GM19240 (cell line): ENCODE measurements around the gene RIMKLB.
"Not testable (repeated sequence)": the region's sequence is repeated elsewhere in the genome, so short reads cannot be mapped to it uniquely, and the experiment has no call there.

Experiments
- DNase-seq: peaks from one replicate; pipeline ENCODE4 v3.0.0; 2011; ENCODE audit warnings: low spot score; ENCODE audit not compliant: insufficient read length

The RIMKLB gene

GRCh38 chr12:8689681-8690080, 8.1 kb upstream of the RIMKLB start:
- no peak for DNase-seq

- DNase-seq, result no peak
Observed at GRCh38 chr12:8692573-8692972, 5.2 kb upstream of the RIMKLB start.

GRCh38 chr12:8695116-8695515, 2.7 kb upstream of the RIMKLB start:
- no peak for DNase-seq

- no peak for DNase-seq
Observed at GRCh38 chr12:8696442-8697090, 1.2 kb upstream of the RIMKLB start.

- no peak for DNase-seq
Observed at GRCh38 chr12:8697120-8697475, 693 bp upstream of the RIMKLB start.

GRCh38 chr12:8698132-8698851, 501 bp downstream of the RIMKLB start:
- no peak for DNase-seq

- no peak for DNase-seq
Observed at GRCh38 chr12:8698879-8699278, 1.1 kb downstream of the RIMKLB start.

- no peak for DNase-seq
Observed at GRCh38 chr12:8699714-8700113, 1.9 kb downstream of the RIMKLB start.

GRCh38 chr12:8701046-8701660, 3.4 kb downstream of the RIMKLB start:
- no peak for DNase-seq

- DNase-seq, result no peak
Observed at GRCh38 chr12:8702159-8702558, 4.4 kb downstream of the RIMKLB start.

- DNase-seq, result no peak
Observed at GRCh38 chr12:8709124-8709830, 11.5 kb downstream of the RIMKLB start.

GRCh38 chr12:8712572-8712971, 14.8 kb downstream of the RIMKLB start:
- DNase-seq, result no peak

- no peak for DNase-seq
Observed at GRCh38 chr12:8722286-8722800, 24.6 kb downstream of the RIMKLB start.

GRCh38 chr12:8734873-8735381, 37.1 kb downstream of the RIMKLB start:
- DNase-seq, result no peak

- no peak for DNase-seq
Observed at GRCh38 chr12:8742501-8742900, 44.7 kb downstream of the RIMKLB start.

GRCh38 chr12:8743121-8743520, 45.3 kb downstream of the RIMKLB start:
- DNase-seq, result not testable (repeated sequence)

- not testable (repeated sequence) for DNase-seq
Observed at GRCh38 chr12:8745631-8746030, 47.8 kb downstream of the RIMKLB start.

GRCh38 chr12:8746046-8746445, 48.3 kb downstream of the RIMKLB start:
- DNase-seq, result no peak

GRCh38 chr12:8760076-8760475, 62.3 kb downstream of the RIMKLB start:
- not testable (repeated sequence) for DNase-seq

GRCh38 chr12:8762701-8763100, 64.9 kb downstream of the RIMKLB start:
- not testable (repeated sequence) for DNase-seq

- DNase-seq, result not testable (repeated sequence)
Observed at GRCh38 chr12:8766121-8766520, 68.3 kb downstream of the RIMKLB start.

GRCh38 chr12:8770499-8770898, 72.7 kb downstream of the RIMKLB start:
- no peak for DNase-seq
